ENCODE data around the gene ANTXR2. TPM values are rescaled to one million over a fixed set of nuclear protein-coding genes. Genes with fewer than 3 reads are reported as not detected.

The ANTXR2 gene
- polyA plus RNA-seq, 3 donors from 2014 or later = 8.1 to 13.8 (median 10.0) TPM

DNA sequence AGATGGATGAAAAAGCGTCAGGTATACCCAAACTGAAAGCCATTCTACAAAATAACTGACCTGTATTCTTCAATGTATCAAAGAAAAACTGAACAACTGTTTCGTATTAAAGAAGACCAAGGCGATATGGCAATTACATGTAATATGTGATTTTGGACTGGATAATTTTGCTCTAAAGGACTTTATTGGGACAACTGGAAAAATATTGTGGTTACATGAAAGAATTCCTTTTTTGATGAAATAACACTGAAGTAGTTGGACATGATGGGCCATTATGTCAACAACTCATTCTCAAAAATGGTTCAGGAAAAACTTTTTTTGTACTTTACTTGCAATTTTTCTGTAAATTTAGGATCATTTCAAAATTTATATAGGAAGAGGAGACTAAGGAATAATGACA is 12.1 kb upstream of the ANTXR2 start:
- no peak for DNase-seq
- H3K4me3 Mint-ChIP-seq = no peak overlapping the region
- no peaks in the 10 kb centered on the region for H3K4me1 Mint-ChIP-seq
- H3K9me3 Mint-ChIP-seq = peaks cover 0 to 1% (median 0%) of the 10 kb centered on the region in 6 donors
- no peak overlapping the region for H3K27ac Mint-ChIP-seq
- H3K36me3 Mint-ChIP-seq = no peaks in the 10 kb centered on the region
- peaks cover 0 to 5% (median 3%) of the 10 kb centered on the region in 3 donors for H3K27me3 Mint-ChIP-seq (ENCODE audit: low read depth in 3 of 3)

DNA sequence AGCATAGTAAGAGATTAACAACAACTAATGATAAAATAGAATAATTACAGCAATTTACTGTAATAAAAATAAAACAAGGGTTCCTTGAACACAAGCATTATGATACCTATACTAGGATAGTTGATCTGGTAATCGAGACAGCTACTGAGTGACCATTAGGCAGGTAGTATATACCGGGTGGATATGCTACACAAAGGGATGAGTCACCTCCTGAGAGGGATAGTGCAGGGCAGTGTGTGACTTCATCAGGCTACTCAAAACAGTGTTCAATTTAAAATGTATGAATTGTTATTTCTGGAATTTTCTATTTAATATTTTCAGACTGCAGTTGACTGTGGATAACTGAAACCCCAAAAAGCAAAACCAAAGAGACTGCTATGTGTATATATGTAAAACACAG is 9.7 kb upstream of the ANTXR2 start:
- no peaks in the 10 kb centered on the region for H3K36me3 Mint-ChIP-seq
- H3K4me1 Mint-ChIP-seq = no peaks in the 10 kb centered on the region
- H3K4me3 Mint-ChIP-seq = no peak overlapping the region
- DNase-seq = no peak
- peaks cover 0 to 1% (median 0%) of the 10 kb centered on the region in 6 donors for H3K9me3 Mint-ChIP-seq
- H3K27me3 Mint-ChIP-seq (ENCODE audit: low read depth in 3 of 3) = peaks cover 0 to 7% (median 2%) of the 10 kb centered on the region in 3 donors
- no peak overlapping the region for H3K27ac Mint-ChIP-seq

DNA sequence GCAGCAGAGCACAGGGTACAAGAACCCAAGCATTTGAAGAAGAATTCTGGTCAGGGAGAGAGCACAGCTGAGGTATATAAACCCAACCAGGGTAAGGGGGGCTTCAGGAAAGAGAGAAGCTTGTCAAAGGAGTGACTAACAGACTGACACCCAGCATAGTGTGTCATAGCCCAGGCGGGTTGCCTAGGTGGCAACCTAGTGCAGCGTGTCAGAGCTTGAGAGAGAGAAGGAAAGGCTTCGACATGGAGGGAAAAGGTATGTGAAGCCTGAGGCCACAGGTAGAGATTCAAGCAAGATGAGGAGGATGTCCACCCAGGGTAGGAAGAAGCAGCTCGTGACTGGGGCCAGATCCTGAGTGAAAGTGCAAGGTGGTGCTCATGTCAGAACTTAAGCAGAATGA is 8.5 kb upstream of the ANTXR2 start:
- Mint-ChIP-seq H3K27ac (no peak overlapping the region), H3K4me3 (no peak overlapping the region), H3K4me1 (no peaks in the 10 kb centered on the region), H3K27me3 (ENCODE audit: low read depth in 3 of 3) (peaks cover 0 to 3% (median 2%) of the 10 kb centered on the region in 3 donors), H3K9me3 (peaks cover 0 to 1% (median 0%) of the 10 kb centered on the region in 6 donors), H3K36me3 (no peaks in the 10 kb centered on the region)
- DNase-seq = no peak

DNA sequence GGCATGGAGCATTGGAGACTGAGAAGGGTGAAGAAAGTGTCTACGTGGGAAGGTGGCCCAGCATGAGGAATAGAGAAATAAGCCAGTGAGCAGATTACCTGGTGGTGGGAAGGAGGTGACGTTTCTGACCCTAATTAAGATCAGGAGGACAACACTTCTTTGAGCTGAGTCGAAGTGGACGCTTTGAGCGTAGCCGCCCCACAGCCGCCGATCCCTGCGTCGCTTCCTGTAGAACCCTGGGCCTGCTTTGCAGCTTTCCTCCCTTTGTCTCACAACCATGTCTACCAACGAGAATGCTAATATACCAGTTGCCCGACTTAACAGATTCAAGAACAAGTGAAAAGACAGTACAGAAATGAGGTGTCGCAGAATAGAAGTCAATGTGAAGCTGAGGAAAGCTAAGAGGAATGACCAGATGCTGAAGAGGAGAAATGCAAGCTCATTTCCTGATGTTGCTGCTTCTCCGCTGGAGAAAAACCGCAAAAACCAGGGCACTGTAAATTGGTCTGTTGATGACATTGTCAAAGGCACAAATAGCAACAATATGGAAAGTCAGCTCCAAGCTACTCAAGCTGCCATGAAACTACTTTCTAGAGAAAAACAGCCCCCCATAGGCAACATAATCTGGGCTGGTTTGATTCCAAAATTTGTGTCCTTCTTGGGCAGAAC is 6.4 kb upstream of the ANTXR2 start:
- H3K36me3 Mint-ChIP-seq = no peaks in the 10 kb centered on the region
- H3K4me1 Mint-ChIP-seq = peaks cover 0 to under 1% of the 10 kb centered on the region in 2 donors
- peaks cover 0 to 1% (median 0%) of the 10 kb centered on the region in 6 donors for H3K9me3 Mint-ChIP-seq
- DNase-seq = no peak
- H3K27ac Mint-ChIP-seq = no peak overlapping the region
- H3K4me3 Mint-ChIP-seq = no peak overlapping the region
- H3K27me3 Mint-ChIP-seq (ENCODE audit: low read depth in 3 of 3) = peaks cover 0 to 3% (median 2%) of the 10 kb centered on the region in 3 donors

DNA sequence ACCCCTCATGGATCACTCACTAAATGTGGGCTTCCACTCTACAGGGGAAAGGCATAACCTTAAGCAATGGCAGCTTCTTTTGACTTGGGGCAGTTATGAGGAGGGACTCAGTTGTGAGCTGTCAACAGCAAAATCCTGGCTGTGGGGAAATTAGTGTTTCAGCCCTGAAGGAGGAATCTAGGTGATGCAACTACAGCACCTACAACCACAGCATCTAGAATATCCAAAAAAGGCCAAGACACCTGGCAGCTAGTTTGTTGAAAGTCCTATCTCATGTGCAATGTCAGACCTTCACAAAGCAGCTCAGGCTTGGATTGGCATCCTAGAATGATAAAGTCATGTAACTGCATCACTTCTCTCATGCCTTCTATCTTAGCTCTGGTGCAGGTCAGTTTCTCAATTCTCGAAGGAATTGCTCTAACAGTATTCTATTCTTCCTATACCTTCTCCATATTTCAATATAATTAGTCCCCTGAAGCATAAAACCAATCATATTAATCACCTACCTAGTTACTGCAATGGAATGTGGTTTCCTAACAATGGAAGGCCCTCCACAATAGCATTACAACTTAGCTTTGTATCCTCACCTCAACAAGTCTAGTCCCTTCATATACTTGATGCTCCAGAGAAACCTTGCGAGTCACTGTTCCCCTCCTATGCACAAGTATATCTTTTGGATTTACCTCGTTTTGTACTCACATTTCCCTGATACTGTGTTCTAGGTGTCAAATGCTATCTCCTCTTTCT is 5.5 kb upstream of the ANTXR2 start:
- Mint-ChIP-seq H3K4me3 (no peak overlapping the region), H3K36me3 (no peaks in the 10 kb centered on the region), H3K27me3 (ENCODE audit: low read depth in 3 of 3) (peaks cover 0 to 4% (median 3%) of the 10 kb centered on the region in 3 donors), H3K27ac (no peak overlapping the region), H3K9me3 (peaks cover 0 to 1% (median 0%) of the 10 kb centered on the region in 6 donors), H3K4me1 (peaks cover 7 to 9% of the 10 kb centered on the region in 2 donors)
- DNase-seq = no peak

DNA sequence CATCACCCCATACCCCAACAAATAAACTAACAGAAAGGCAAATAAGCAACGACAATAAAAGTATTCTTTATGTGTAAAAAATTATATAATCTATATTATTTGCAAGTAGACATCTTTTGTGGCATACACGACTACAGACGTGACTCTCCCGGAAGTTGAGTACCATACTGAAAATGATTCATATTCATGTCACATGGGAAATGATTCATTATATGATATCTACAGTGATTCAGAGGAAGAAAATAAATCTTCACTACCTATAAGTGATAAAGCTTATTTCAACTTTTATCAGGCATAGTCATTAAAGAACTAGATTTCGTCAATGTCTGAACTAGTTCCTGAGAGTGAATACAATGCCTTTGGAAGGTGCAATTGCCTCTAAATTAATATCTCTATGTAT is 4.6 kb upstream of the ANTXR2 start:
- DNase-seq = peak in 1 of 3 donors; percentile 8
- Mint-ChIP-seq H3K4me1 (peaks cover 14 to 15% of the 10 kb centered on the region in 2 donors), H3K4me3 (no peak overlapping the region)

DNA sequence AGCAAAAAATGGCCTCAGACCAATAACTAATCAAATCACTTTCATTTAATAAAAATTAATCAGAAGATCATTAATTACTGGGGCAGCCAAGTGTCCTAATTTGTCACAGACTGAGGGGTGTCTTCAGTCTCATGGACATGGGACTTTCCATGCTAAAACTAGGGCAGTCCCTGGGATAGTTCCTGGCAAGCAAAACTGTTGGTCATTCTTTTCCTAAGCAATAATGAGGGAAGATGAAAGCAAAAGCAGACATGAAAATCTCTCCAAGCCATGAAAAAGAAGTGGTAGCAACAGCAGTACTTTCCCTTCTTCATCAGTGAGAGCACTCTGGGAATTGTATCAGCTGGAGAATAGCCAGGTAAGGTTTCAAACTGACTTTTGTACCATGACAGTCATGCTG is 3.7 kb upstream of the ANTXR2 start:
- DNase-seq = no peak
- H3K4me3 Mint-ChIP-seq = no peak overlapping the region
- H3K4me1 Mint-ChIP-seq = peaks cover 21% of the 10 kb centered on the region in 2 donors
- peaks cover 0 to 1% (median 0%) of the 10 kb centered on the region in 6 donors for H3K9me3 Mint-ChIP-seq
- H3K36me3 Mint-ChIP-seq = no peaks in the 10 kb centered on the region
- no peak overlapping the region for H3K27ac Mint-ChIP-seq
- peaks cover 1 to 13% (median 6%) of the 10 kb centered on the region in 3 donors for H3K27me3 Mint-ChIP-seq (ENCODE audit: low read depth in 3 of 3)

More for the DNA sequence above, 4.6 kb upstream of the ANTXR2 start:
- Mint-ChIP-seq H3K36me3 (no peaks in the 10 kb centered on the region), H3K27ac (no peak overlapping the region), H3K27me3 (ENCODE audit: low read depth in 3 of 3) (peaks cover 0 to 10% (median 3%) of the 10 kb centered on the region in 3 donors), H3K9me3 (peaks cover 0 to 1% (median 0%) of the 10 kb centered on the region in 6 donors)

DNA sequence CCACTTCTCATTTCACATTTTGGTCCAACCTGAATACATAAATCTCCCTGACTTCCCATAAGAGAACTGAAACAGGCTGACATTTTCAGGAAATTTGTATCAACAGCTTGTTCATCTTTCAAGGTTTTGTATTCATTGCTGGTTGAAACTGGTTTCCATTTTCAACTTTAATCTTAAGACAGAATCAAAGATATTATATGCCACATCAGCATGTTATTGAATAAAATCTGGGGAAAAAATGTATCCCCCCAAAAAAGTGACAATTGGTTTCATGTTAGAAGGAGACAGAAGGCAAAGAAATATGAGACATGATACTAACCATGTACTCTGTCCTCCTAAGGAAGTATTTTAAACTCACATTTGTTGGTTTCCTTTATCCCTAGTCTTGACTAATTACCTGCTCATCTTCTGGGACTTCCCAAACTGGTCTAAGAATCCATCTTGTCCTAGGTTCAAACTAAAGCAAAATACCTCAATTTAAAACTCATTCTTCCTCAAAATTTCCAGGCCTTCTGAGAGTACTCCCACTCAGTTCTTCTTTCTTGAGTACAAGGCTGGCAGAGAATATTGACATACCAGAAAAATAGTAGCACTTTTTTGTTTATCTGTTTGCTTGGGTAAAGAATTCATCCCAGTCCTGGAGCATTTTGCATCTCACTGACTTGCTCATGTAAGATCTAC is 3.1 kb upstream of the ANTXR2 start:
- H3K4me1 Mint-ChIP-seq = peaks cover 26% of the 10 kb centered on the region in 2 donors
- H3K36me3 Mint-ChIP-seq = no peaks in the 10 kb centered on the region
- H3K9me3 Mint-ChIP-seq = no peaks in the 10 kb centered on the region
- no peak overlapping the region for H3K4me3 Mint-ChIP-seq
- DNase-seq = no peak
- no peak overlapping the region for H3K27ac Mint-ChIP-seq
- H3K27me3 Mint-ChIP-seq (ENCODE audit: low read depth in 3 of 3) = peaks cover 1 to 13% (median 6%) of the 10 kb centered on the region in 3 donors

DNA sequence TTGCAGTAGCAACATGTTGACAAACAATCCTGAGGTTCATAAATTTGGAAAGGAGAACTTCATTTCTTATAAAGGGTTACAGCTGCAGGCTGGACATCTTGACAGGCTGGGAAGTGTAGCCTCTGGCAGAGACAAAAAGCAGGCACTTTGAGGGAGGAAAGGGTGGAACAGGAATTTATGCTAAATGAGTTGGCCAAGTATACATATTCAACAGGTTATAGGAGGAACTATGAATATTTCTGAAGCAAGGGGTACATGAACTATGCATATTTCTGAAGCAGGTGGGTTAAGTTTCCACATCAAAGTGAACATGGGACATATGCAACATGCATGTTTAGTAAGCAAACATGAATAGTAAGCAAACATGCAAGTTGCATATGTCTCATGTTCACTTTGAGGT is 1.6 kb upstream of the ANTXR2 start:
- H3K9me3 Mint-ChIP-seq = no peaks in the 10 kb centered on the region
- H3K27ac Mint-ChIP-seq = peak overlapping the region in 1 of 6 donors; percentile 91
- peaks cover 29 to 32% of the 10 kb centered on the region in 2 donors for H3K4me1 Mint-ChIP-seq
- no peaks in the 10 kb centered on the region for H3K36me3 Mint-ChIP-seq
- no peak for DNase-seq
- H3K27me3 Mint-ChIP-seq (ENCODE audit: low read depth in 3 of 3) = peaks cover 1 to 13% (median 2%) of the 10 kb centered on the region in 3 donors
- no peak overlapping the region for H3K4me3 Mint-ChIP-seq

DNA sequence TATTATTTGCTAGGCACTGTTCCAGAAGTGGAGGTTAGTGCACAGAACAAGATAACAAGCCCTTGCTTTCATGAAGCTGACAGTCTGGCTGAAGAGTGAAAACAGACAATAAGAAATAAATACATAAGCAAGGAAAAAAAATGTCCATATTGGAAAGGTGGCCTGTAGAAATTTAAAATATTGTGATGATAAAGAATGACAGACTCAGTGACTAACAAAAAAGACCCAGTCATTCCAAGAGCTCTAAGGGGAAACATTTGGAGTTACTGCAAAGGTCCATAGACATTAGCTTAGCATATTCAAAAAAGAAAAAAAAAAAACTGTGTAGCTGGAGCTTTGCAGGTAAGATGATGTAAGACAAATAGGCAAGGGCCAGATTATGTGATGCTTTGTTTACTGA is 1.0 kb upstream of the ANTXR2 start:
- Mint-ChIP-seq H3K4me1 (peaks cover 29 to 32% of the 10 kb centered on the region in 2 donors), H3K4me3 (peak overlapping the region in 4 of 5 donors; percentile 7 to 95 (median 52)), H3K27ac (peak overlapping the region in 5 of 6 donors; percentile 2 to 91 (median 21)), H3K36me3 (no peaks in the 10 kb centered on the region), H3K27me3 (ENCODE audit: low read depth in 3 of 3) (peaks cover 1 to 13% (median 2%) of the 10 kb centered on the region in 3 donors), H3K9me3 (no peaks in the 10 kb centered on the region)
- no peak for DNase-seq

DNA sequence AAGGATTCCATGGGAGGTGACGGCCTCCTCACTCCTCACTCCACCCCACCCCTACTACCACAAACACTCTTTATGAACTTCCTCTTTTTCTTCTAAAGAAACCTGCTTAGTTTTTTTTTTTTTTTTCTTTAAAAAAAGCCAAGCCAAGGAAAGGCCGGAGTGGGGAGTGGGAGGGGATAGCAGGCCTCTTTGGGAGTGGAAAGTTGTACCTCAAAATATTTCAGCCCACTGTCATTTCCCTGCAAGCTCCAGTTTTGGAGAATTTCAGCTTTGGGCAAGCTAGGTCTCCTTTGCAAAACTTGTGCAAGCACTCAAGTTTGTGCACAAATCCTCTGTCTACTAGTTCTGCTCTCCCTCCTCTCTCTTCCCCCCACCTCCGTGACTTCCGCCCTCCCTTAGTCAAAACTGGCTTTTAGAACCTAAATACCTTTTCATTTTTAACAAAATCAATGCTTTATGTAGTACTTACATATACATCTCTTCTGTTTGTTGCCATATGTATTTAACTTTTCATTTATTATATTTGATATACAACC is 512 bp upstream of the ANTXR2 start:
- H3K4me1 Mint-ChIP-seq = peaks cover 29 to 32% of the 10 kb centered on the region in 2 donors
- H3K27ac Mint-ChIP-seq = peak overlapping the region; percentile 15 to 91 (median 80)
- no peaks in the 10 kb centered on the region for H3K9me3 Mint-ChIP-seq
- peaks cover 1 to 13% (median 2%) of the 10 kb centered on the region in 3 donors for H3K27me3 Mint-ChIP-seq (ENCODE audit: low read depth in 3 of 3)
- no peaks in the 10 kb centered on the region for H3K36me3 Mint-ChIP-seq
- peak overlapping the region; percentile 81 to 97 (median 90) for H3K4me3 Mint-ChIP-seq
- no peak for DNase-seq

DNA sequence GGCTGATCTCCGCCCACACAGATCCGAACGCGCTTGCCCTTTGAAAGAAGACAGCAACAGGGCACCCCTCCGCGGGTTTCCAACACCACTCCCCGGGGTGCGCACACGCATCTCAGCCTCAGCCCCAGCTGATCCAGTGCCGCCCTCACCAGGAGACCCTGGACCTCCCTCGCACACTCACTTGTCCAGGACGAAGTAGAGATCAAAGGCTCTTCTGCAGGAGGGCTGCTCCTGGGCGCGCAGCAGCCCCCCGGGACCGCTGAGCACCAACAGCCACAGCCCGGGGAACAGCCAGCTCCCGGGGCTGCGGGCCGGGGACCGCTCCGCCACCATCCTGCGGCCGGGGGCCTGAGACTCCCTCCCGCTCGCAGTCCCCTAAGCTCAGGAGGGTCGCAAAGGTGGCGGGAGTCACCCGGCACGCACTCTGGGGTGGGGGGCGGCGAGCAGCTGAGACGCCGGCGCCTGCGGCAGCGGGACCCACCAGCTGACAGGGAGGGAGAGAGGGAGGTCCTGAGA is 743 bp downstream of the ANTXR2 start:
- peaks cover 0 to 4% (median 3%) of the 10 kb centered on the region in 3 donors for H3K36me3 Mint-ChIP-seq
- no peaks in the 10 kb centered on the region for H3K9me3 Mint-ChIP-seq
- peak overlapping the region; percentile 39 to 90 (median 83) for H3K27ac Mint-ChIP-seq
- peaks cover 29 to 32% of the 10 kb centered on the region in 2 donors for H3K4me1 Mint-ChIP-seq
- peak overlapping the region; percentile 88 to 97 (median 90) for H3K4me3 Mint-ChIP-seq
- peaks cover 1 to 13% (median 2%) of the 10 kb centered on the region in 3 donors for H3K27me3 Mint-ChIP-seq (ENCODE audit: low read depth in 3 of 3)
- DNase-seq = peak; percentile 40 to 52 (median 47)

DNA sequence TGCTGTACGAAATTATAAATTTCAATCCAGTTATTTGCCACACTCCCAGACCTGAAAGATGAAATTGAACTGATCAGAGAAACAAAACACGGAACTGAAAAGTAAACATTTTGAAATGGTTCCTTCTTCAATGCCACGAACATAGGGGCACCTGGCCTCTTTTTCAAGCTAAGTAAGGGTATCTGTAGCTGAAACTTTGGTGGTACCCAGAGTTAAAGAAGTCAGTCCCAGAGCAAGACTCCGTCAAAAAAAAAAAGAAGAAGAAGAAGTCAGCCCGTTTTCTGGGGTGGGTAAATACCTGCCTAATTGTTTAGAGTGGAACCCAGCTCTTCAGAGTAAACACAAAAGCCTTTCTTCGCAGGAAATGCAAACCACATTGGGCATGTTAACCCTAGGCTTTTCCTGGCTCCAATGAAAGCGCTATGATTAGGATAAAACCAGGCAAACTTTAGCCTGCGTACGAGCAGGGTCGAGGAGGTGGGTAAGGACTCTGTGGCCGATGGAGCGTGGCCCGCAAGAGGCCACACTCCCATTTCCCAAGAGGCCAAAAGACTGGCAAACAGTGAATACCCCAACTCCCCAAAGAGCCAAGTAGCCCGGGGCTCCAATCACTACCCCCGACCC is 1.3 kb downstream of the ANTXR2 start:
- H3K4me1 Mint-ChIP-seq = peaks cover 29 to 32% of the 10 kb centered on the region in 2 donors
- DNase-seq = peak in 1 of 3 donors; percentile 7
- H3K27ac Mint-ChIP-seq = peak overlapping the region; percentile 39 to 90 (median 83)
- peak overlapping the region; percentile 88 to 97 (median 90) for H3K4me3 Mint-ChIP-seq
- peaks cover 0 to 6% (median 6%) of the 10 kb centered on the region in 3 donors for H3K36me3 Mint-ChIP-seq
- H3K27me3 Mint-ChIP-seq (ENCODE audit: low read depth in 3 of 3) = peaks cover 1 to 15% (median 2%) of the 10 kb centered on the region in 3 donors
- H3K9me3 Mint-ChIP-seq = no peaks in the 10 kb centered on the region

All from immature natural killer cell (primary cell).